Esophagus squamous epithelium (tissue), 5 donors: ENCODE data around the gene COX7B. TPM values are rescaled to one million over a fixed set of nuclear protein-coding genes. Genes with fewer than 3 reads are reported as not detected.
A peak's percentile ranks its signal among the peaks of the same experiment; 100 is the strongest.

ENCODE experiments used
- DNase-seq: peaks from one replicate; lab custom pipeline; 2025; lab: John Stamatoyannopoulos, UW
- H3K27ac ChIP-seq, 4 donors: fragments of 200-600 bp; sonication (generic); one replicate each; pipeline ENCODE4 v1.5.1; 2016 to 2019; ENCODE audit warnings: mild to moderate bottlenecking in 1 of 4
- H3K27me3 ChIP-seq, 4 donors: fragments of 200-600 bp; sonication (generic); 1 replicate in 3 of 4; 2 replicates in 1 of 4; pipeline versions ENCODE4 v1.5.1 to v1.6.0; 2017 to 2021; ENCODE audit warnings: antibody characterized with exemption in 1 of 4
- H3K36me3 ChIP-seq, 3 donors: fragments of 200-600 bp; sonication (generic); one replicate each; pipeline ENCODE4 v1.5.1; 2016 to 2019
- H3K4me1 ChIP-seq, 3 donors: fragments of 200-600 bp; sonication (generic); one replicate each; pipeline ENCODE4 v1.5.1; 2017 to 2019
- H3K4me3 ChIP-seq, 4 donors: fragments of 200-600 bp; sonication (generic); 1 replicate in 3 of 4; 2 replicates in 1 of 4; pipeline ENCODE4 v1.5.1; 2016 to 2019; ENCODE audit warnings: mild to moderate bottlenecking in 2 of 4, moderate library complexity in 1 of 4
- H3K9me3 ChIP-seq, 3 donors: fragments of 200-600 bp; sonication (generic); one replicate each; pipeline ENCODE4 v1.5.1; 2016 to 2019
- POLR2A ChIP-seq, 4 donors: fragments of 450-650 bp; IDR thresholded peaks; one replicate each; pipeline ENCODE4 v1.6.1; 2017; ENCODE audit warnings: antibody characterized with exemption in 4 of 4, mild to moderate bottlenecking in 4 of 4, moderate library complexity in 3 of 4
- WGBS, 2 donors: methylation state at CpG; one replicate each; pipeline ENCODE4 v1.1.5; 2018; 5-methylcytosine and 5-hydroxymethylcytosine counted together
- intact Hi-C: fragments of 100-400 bp; cut with DNase I; formaldehyde crosslinking; loops from one replicate; pipeline ENCODE4 v1.15.0; 2022
- total RNA-seq, 4 donors: library from RNA; depleted of rRNA; stranded (reverse); fragments of >200 nt; gene quantifications; one replicate each; pipeline ENCODE4 v1.1.0, GENCODE V29; 2016
- TF ChIP-seq, protein P1 (sequence below), 6 experiments: fragments of 450-650 bp in 4 of 6; fragments of 200-600 bp in 2 of 6; sonication (generic) in 2 of 6; IDR thresholded peaks; one replicate each; pipeline ENCODE4 v1.5.1; 2016 to 2019; ENCODE audit warnings: antibody characterized with exemption in 6 of 6, mild to moderate bottlenecking in 4 of 6, moderate library complexity in 4 of 6
- donor health status: DM: yes; HTN: yes; CAD: no.

Gene COX7B
- total RNA-seq, 4 donors from 2014 or later: 557 to 908 (median 740) TPM

DNA sequence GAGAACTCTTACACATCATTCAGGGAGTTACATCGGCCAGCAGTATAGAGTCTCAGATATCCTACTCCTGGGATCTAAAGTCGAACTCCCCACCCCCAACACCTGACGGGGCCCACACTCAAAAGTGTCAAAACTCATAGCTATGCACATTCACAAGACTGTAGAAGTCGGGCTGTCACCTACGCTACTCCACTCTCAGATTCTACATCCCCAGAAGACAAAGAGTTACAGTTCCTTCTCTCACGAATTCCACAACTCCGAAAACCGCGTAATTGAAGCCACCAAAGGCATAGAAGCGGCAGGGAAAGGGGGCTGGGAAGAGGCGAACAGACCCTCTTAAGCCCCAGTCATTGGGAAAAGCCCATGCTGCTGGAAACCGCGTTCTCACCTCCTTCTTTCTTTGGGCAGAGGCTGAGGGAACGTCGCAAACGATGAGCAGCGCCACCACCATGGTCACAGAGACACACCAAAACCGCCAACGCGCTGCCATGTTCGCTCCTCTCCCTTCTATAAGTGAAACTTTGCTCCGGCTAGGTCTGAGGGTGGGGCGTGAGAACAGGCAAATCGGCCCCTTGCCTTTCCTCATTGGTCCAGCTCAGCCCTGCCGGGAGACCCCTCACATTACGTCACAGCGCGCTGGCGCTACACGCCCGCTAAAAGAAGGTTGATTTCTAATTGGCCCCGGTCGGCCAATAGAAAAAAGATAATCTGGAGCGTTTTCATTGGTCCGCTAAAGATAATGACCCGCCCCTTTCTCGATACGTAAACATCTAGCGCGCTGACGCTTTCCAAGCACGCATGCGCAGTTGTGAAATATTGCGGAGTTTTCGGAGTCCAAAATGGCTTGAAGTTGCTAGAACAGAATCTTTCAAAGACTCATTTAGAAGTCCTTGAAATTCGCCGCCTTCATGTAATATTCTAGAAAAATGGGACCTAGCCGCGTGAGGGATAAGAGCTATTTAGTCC, 4.1 kb upstream of the COX7B start, which contains the start of gene MAGT1:
TSS of gene MAGT1 (minus strand) at position 515 of the 966 bp plus-strand sequence. CDS start at position 490, 25 bp downstream.
- Histone ChIP-seq H3K27ac (peak within 1 kb of the TSS; percentile 91 to 97 (median 94)), H3K4me1 (peaks cover 0 to 28% (median 0%) of the 10 kb centered on the region in 3 donors), H3K4me3 (peak within 1 kb of the TSS; percentile 49 to 68 (median 66)), H3K36me3 (no peaks in the 10 kb centered on the region), H3K27me3 (no peaks in the 10 kb centered on the region), H3K9me3 (no peaks in the 10 kb centered on the region)
- DNase-seq: peak; percentile 69
- intact Hi-C loops: no loop called here
- 0 to 34% methylated on average over 9 to 42 of the region's 49 CpGs for WGBS, 2 donors
- TF ChIP-seq POLR2A (IDR thresholded peaks at IDR 0.05): peak in 3 of 4 donors; percentile 87 to 92 (median 90)
- TF ChIP-seq, protein P1, sequence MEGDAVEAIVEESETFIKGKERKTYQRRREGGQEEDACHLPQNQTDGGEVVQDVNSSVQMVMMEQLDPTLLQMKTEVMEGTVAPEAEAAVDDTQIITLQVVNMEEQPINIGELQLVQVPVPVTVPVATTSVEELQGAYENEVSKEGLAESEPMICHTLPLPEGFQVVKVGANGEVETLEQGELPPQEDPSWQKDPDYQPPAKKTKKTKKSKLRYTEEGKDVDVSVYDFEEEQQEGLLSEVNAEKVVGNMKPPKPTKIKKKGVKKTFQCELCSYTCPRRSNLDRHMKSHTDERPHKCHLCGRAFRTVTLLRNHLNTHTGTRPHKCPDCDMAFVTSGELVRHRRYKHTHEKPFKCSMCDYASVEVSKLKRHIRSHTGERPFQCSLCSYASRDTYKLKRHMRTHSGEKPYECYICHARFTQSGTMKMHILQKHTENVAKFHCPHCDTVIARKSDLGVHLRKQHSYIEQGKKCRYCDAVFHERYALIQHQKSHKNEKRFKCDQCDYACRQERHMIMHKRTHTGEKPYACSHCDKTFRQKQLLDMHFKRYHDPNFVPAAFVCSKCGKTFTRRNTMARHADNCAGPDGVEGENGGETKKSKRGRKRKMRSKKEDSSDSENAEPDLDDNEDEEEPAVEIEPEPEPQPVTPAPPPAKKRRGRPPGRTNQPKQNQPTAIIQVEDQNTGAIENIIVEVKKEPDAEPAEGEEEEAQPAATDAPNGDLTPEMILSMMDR (IDR thresholded peaks at IDR 0.05): no peak

DNA sequence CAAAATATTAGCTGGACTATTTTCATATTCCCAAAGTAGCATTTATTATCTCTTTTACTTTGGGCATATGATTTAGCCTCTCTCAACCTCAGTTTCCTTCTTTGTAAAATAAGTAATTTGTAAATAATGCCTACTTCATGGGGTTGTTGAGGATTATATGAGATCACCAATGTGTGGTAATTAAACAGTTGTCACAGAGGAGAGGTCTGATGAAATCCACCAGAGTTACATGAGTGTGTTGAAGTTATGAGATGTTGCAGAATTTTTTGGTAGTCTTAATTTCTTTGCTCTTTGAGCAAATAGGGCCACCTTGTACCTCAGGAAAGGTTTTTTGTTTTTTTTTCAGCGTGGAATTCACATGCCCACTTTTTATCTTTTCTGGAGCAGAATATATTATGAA, 1.4 kb downstream of the COX7B start:
- peak overlapping the region; percentile 45 to 73 (median 60) for H3K4me3 ChIP-seq
- DNase-seq: no peak
- H3K36me3 ChIP-seq: peaks cover 0 to 42% (median 0%) of the 10 kb centered on the region in 3 donors
- H3K27ac ChIP-seq: peak overlapping the region; percentile 83 to 92 (median 91)
- H3K4me1 ChIP-seq: peaks cover 0 to 27% (median 4%) of the 10 kb centered on the region in 3 donors
- intact Hi-C loops: loop anchor here (10.0 kb wide), 1 partner anchor 124 kb away; no protein-coding TSS in a partner anchor
- TF ChIP-seq POLR2A (IDR thresholded peaks at IDR 0.05): no peak
- TF ChIP-seq, protein P1 (IDR thresholded peaks at IDR 0.05): no peak
- H3K9me3 ChIP-seq: no peaks in the 10 kb centered on the region
- 29 to 58% methylated on average over 1 of the region's 1 CpG for WGBS, 2 donors
- H3K27me3 ChIP-seq: no peaks in the 10 kb centered on the region

DNA sequence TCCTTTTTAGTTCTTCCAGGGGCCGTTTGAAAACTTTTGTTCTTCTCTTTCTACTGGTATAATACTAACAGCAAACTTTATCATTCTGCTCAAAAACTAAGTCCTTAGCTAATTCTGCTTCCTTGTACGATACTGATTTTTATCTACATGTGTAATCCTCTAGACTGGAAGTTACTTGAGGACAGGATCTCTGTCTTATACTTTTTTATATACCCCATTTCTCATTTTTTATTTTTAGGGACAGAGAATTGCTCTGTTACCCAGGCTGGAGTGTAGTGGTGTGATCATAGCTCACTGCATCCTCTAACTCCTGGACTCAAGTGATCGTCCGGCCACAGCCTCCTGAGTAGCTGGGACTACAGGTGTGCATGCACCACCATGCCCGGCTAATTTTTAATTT, 2.2 kb downstream of the COX7B start:
- Histone ChIP-seq H3K27me3 (no peaks in the 10 kb centered on the region), H3K27ac (no peak overlapping the region), H3K4me3 (peak overlapping the region in 1 of 4 donors; percentile 61), H3K36me3 (peaks cover 0 to 50% (median 0%) of the 10 kb centered on the region in 3 donors), H3K9me3 (no peaks in the 10 kb centered on the region), H3K4me1 (peaks cover 0 to 22% (median 4%) of the 10 kb centered on the region in 3 donors)
- 82 to 83% methylated on average over 5 of the region's 5 CpGs for WGBS, 2 donors
- TF ChIP-seq POLR2A (IDR thresholded peaks at IDR 0.05): no peak
- TF ChIP-seq, protein P1 (IDR thresholded peaks at IDR 0.05): no peak
- intact Hi-C loops: loop anchor here (10.0 kb wide), 1 partner anchor 123 kb away; no protein-coding TSS in a partner anchor
- no peak for DNase-seq

DNA sequence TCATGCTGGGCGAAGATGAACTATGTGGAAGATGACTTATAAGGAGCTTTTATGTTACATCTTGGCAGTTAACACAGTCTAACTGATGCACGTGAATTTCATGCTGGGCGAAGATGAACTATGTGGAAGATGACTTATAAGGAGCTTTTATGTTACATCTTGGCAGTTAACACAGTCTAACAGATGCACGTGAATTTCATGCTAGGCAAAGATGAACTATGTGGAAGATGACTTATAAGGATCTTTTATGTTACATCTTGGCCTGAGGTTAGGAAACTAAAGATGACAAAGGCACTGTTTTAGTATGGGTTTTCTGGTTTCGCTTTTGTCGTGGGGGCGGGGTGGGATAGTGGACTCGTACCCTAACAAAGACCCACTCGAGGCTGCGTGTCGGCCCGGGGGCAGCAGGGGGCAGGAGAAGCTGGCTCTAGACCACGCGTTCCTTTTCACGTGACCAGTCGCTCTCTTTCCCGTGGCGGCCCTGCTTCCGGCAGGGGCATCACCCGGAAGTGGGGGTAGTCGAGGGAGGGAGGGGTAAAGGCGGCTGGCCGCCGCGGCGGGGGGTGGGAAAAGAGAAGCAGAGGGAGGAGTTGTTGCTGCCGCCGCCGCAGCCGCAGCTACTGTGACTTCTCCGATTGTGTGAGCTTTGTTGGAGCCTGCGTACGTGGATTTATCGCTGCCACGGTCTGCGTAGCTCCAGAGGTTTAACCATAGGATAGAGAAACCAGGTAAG, 11.0 kb downstream of the COX7B start, which contains the start of gene ATP7A:
TSS of gene ATP7A (plus strand) at position 586 of the 733 bp plus-strand sequence. CDS start 60,949 bp downstream, outside the sequence.
- no peaks in the 10 kb centered on the region for H3K27me3 ChIP-seq
- DNase-seq: peak; percentile 37
- peaks cover 0 to 15% (median 0%) of the 10 kb centered on the region in 3 donors for H3K36me3 ChIP-seq
- no peaks in the 10 kb centered on the region for H3K9me3 ChIP-seq
- peak within 1 kb of the TSS; percentile 61 to 86 (median 84) for H3K27ac ChIP-seq
- H3K4me1 ChIP-seq: peaks cover 0 to 32% (median 3%) of the 10 kb centered on the region in 3 donors
- H3K4me3 ChIP-seq: peak within 1 kb of the TSS; percentile 36 to 67 (median 52)
- 0 to 43% methylated on average over 3 to 32 of the region's 36 CpGs for WGBS, 2 donors
- intact Hi-C loops: no loop called here
- TF ChIP-seq, protein P1 (IDR thresholded peaks at IDR 0.05): peak; percentile 25 to 62 (median 53)
- TF ChIP-seq POLR2A (IDR thresholded peaks at IDR 0.05): peak in 2 of 4 donors; percentile 26 to 69
